IPS DF 6.9 (cell line): ENCODE measurements around the gene DNTT.
"Not testable (repeated sequence)": the region's sequence is repeated elsewhere in the genome, so short reads cannot be mapped to it uniquely, and the experiment has no call there.

Experiments used
- DNase-seq: peaks from one replicate; pipeline ENCODE4 v3.0.0-alpha.2; 2013; ENCODE audit warnings: low read depth, low spot score
- H3K27ac ChIP-seq: one replicate; pipeline ENCODE4 v1.5.1; 2013; ENCODE audit warnings: low read length, control low read depth
- H3K27me3 ChIP-seq: 2 replicates; pipeline ENCODE4 v1.6.1; 2013; ENCODE audit warnings: mild to moderate bottlenecking, low read length; ENCODE audit not compliant: control insufficient read depth, insufficient read depth
- H3K36me3 ChIP-seq: 2 replicates; pipeline ENCODE4 v1.6.1; 2013; ENCODE audit warnings: low read length; ENCODE audit not compliant: control insufficient read depth, insufficient read depth
- H3K4me1 ChIP-seq: 2 replicates; pipeline ENCODE4 v1.6.1; 2013; ENCODE audit warnings: low read length; ENCODE audit not compliant: control insufficient read depth, insufficient read depth
- H3K4me3 ChIP-seq: 2 replicates; pipeline ENCODE4 v1.5.1; 2013; ENCODE audit warnings: mild to moderate bottlenecking, low read length
- H3K9me3 ChIP-seq: 2 replicates; pipeline ENCODE4 v1.6.1; 2013; ENCODE audit warnings: low read length, inconsistent platforms; ENCODE audit not compliant: control insufficient read depth, insufficient read depth
- WGBS: extraction: QIAGEN DNeasy Blood & Tissue Kit; methylation state at CpG from one replicate; pipeline ENCODE4 v1.1.7; 2013; ENCODE audit warnings: mixed read lengths, missing lambda C conversion rate; ENCODE audit not compliant: insufficient read length, insufficient coverage; 5-methylcytosine and 5-hydroxymethylcytosine counted together

DNTT gene

GRCh38 chr10:96290368-96291133, 13.7 kb upstream of the DNTT start:
- peaks cover 2% of the 10 kb centered on the region; the same call in 1 of the 2 replicates for H3K4me1 ChIP-seq
- WGBS, result no CpG with 5 or more reads among the region's 4 CpGs
- no peak overlapping the region for H3K4me3 ChIP-seq
- no peak overlapping the region for H3K27ac ChIP-seq
- no peaks in the 10 kb centered on the region for H3K36me3 ChIP-seq
- DNase-seq, result no peak
- H3K9me3 ChIP-seq, result no peaks in the 10 kb centered on the region
- no peaks in the 10 kb centered on the region for H3K27me3 ChIP-seq

GRCh38 chr10:96292971-96293920, 11.0 kb upstream of the DNTT start:
- no peaks in the 10 kb centered on the region for H3K36me3 ChIP-seq
- peaks cover 2% of the 10 kb centered on the region; the same call in 1 of the 2 replicates for H3K4me1 ChIP-seq
- no peaks in the 10 kb centered on the region for H3K9me3 ChIP-seq
- no CpG with 5 or more reads among the region's 7 CpGs for WGBS
- H3K4me3 ChIP-seq, result no peak overlapping the region
- H3K27ac ChIP-seq, result no peak overlapping the region
- no peaks in the 10 kb centered on the region for H3K27me3 ChIP-seq
- DNase-seq, result no peak

GRCh38 chr10:96295475-96295874, 8.8 kb upstream of the DNTT start:
- Histone ChIP-seq H3K27ac (no peak overlapping the region), H3K36me3 (no peaks in the 10 kb centered on the region), H3K4me3 (no peak overlapping the region), H3K27me3 (no peaks in the 10 kb centered on the region), H3K4me1 (peaks cover 2% of the 10 kb centered on the region; the same call in 1 of the 2 replicates), H3K9me3 (no peaks in the 10 kb centered on the region)
- no CpG with 5 or more reads among the region's 4 CpGs for WGBS
- no peak for DNase-seq

GRCh38 chr10:96297486-96297885, 6.7 kb upstream of the DNTT start:
- Histone ChIP-seq H3K4me1 (peaks cover 2% of the 10 kb centered on the region; the same call in 1 of the 2 replicates), H3K9me3 (no peaks in the 10 kb centered on the region), H3K27me3 (no peaks in the 10 kb centered on the region), H3K27ac (no peak overlapping the region), H3K36me3 (no peaks in the 10 kb centered on the region), H3K4me3 (no peak overlapping the region)
- no peak for DNase-seq
- no CpG with 5 or more reads among the region's 2 CpGs for WGBS

GRCh38 chr10:96298362-96298761, 5.9 kb upstream of the DNTT start:
- DNase-seq, result no peak
- Histone ChIP-seq H3K27ac (no peak overlapping the region), H3K4me3 (no peak overlapping the region), H3K9me3 (no peaks in the 10 kb centered on the region), H3K36me3 (no peaks in the 10 kb centered on the region), H3K27me3 (no peaks in the 10 kb centered on the region), H3K4me1 (peaks cover 2% of the 10 kb centered on the region; the same call in 1 of the 2 replicates)
- WGBS, result no CpG with 5 or more reads among the region's 3 CpGs

GRCh38 chr10:96299383-96299782, 4.9 kb upstream of the DNTT start:
- Histone ChIP-seq H3K4me1 (no peaks in the 10 kb centered on the region), H3K27me3 (no peaks in the 10 kb centered on the region), H3K36me3 (no peaks in the 10 kb centered on the region), H3K9me3 (no peaks in the 10 kb centered on the region), H3K4me3 (no peak overlapping the region), H3K27ac (no peak overlapping the region)
- no peak for DNase-seq
- WGBS, result no CpG with 5 or more reads among the region's 5 CpGs

- whole genome bisulfite sequencing, result no CpG with 5 or more reads among the region's 1 CpG
- Histone ChIP-seq H3K4me1 (no peaks in the 10 kb centered on the region), H3K27me3 (no peaks in the 10 kb centered on the region)
Measured at GRCh38 chr10:96301616-96302015, 2.6 kb upstream of the DNTT start.

GRCh38 chr10:96305019-96305418, 785 bp downstream of the DNTT start:
- Histone ChIP-seq H3K4me3 (no peak overlapping the region), H3K9me3 (no peaks in the 10 kb centered on the region), H3K36me3 (no peaks in the 10 kb centered on the region), H3K27me3 (no peaks in the 10 kb centered on the region), H3K27ac (no peak overlapping the region), H3K4me1 (peaks cover 4% of the 10 kb centered on the region; the same call in 1 of the 2 replicates)
- no CpG with 5 or more reads among the region's 3 CpGs for WGBS
- no peak for DNase-seq

More at GRCh38 chr10:96301616-96302015, 2.6 kb upstream of the DNTT start:
- H3K27ac ChIP-seq, result no peak overlapping the region
- H3K4me3 ChIP-seq, result no peak overlapping the region
- H3K36me3 ChIP-seq, result no peaks in the 10 kb centered on the region
- no peaks in the 10 kb centered on the region for H3K9me3 ChIP-seq
- no peak for DNase-seq

GRCh38 chr10:96306516-96306915, 2.3 kb downstream of the DNTT start:
- no CpG with 5 or more reads among the region's 8 CpGs for WGBS
- no peak for DNase-seq
- Histone ChIP-seq H3K27ac (no peak overlapping the region), H3K4me3 (no peak overlapping the region), H3K27me3 (no peaks in the 10 kb centered on the region), H3K9me3 (no peaks in the 10 kb centered on the region), H3K36me3 (no peaks in the 10 kb centered on the region), H3K4me1 (peaks cover 7% of the 10 kb centered on the region; the same call in 1 of the 2 replicates)

- not testable (repeated sequence) for DNase-seq, H3K27me3 ChIP-seq
Measured at GRCh38 chr10:96308854-96309253, 4.6 kb downstream of the DNTT start.

More at GRCh38 chr10:96308854-96309253, 4.6 kb downstream of the DNTT start:
- not testable (repeated sequence) for H3K4me1 ChIP-seq, H3K9me3 ChIP-seq, H3K36me3 ChIP-seq, H3K4me3 ChIP-seq
- no CpG with 5 or more reads among the region's 4 CpGs for WGBS
- H3K27ac ChIP-seq, result peak overlapping the region; percentile 93
